GM21528 (cell line): ENCODE results near the gene P2RX3.
"Not testable (repeated sequence)": the region's sequence is repeated elsewhere in the genome, so short reads cannot be mapped to it uniquely, and the experiment has no call there.

Experiments
- ATAC-seq: cut with Tn5 transposase; IDR thresholded peaks from one replicate; pipeline ENCODE4 v1.9.1; 2021; ENCODE audit warnings: mild to moderate bottlenecking, moderate library complexity; ENCODE audit not compliant: unreplicated experiment, low FRiP score

P2RX3 gene

GRCh38 chr11:57338142-57338541 is at the start of gene P2RX3:
Gene P2RX3 (plus strand): TSS chr11:57338352. CDS start chr11:57338551, 199 bp downstream.
- no peak for ATAC-seq

GRCh38 chr11:57288771-57289579 is 49.2 kb upstream of the P2RX3 start:
- no peak for ATAC-seq

GRCh38 chr11:57290288-57290687 is 47.9 kb upstream of the P2RX3 start:
- ATAC-seq = no peak

- no peak for ATAC-seq
Observed at GRCh38 chr11:57294225-57295131, 43.7 kb upstream of the P2RX3 start.

GRCh38 chr11:57296205-57296604 is 41.9 kb upstream of the P2RX3 start:
- not testable (repeated sequence) for ATAC-seq

- no peak for ATAC-seq
Observed at GRCh38 chr11:57297221-57297620, 40.9 kb upstream of the P2RX3 start.

- no peak for ATAC-seq
Observed at GRCh38 chr11:57299150-57299737, 38.9 kb upstream of the P2RX3 start.

- no peak for ATAC-seq
Observed at GRCh38 chr11:57300785-57301184, 37.4 kb upstream of the P2RX3 start.

- no peak for ATAC-seq
Observed at GRCh38 chr11:57301711-57302423, 36.3 kb upstream of the P2RX3 start.

- no peak for ATAC-seq
Observed at GRCh38 chr11:57302489-57302888, 35.7 kb upstream of the P2RX3 start.

GRCh38 chr11:57303280-57303989 is 34.7 kb upstream of the P2RX3 start:
- ATAC-seq = no peak

- ATAC-seq = no peak
Observed at GRCh38 chr11:57303990-57304579, 34.1 kb upstream of the P2RX3 start.

- no peak for ATAC-seq
Observed at GRCh38 chr11:57305523-57305922, 32.6 kb upstream of the P2RX3 start.

- ATAC-seq = no peak
Observed at GRCh38 chr11:57306161-57306876, 31.8 kb upstream of the P2RX3 start.

GRCh38 chr11:57306940-57307565 is 31.1 kb upstream of the P2RX3 start:
- ATAC-seq = no peak

- ATAC-seq = no peak
Observed at GRCh38 chr11:57307666-57308270, 30.4 kb upstream of the P2RX3 start.

- ATAC-seq = no peak
Observed at GRCh38 chr11:57308426-57309060, 29.6 kb upstream of the P2RX3 start.
